ENCODE measurements around the gene GOLGA6L7. TPM values are rescaled to one million over a fixed set of nuclear protein-coding genes. Genes with fewer than 3 reads are reported as not detected.
"Not testable (repeated sequence)": the region's sequence is repeated elsewhere in the genome, so short reads cannot be mapped to it uniquely, and the experiment has no call there.

GOLGA6L7 gene
- total RNA-seq, 4 donors from 2014 or later: not detected

DNA sequence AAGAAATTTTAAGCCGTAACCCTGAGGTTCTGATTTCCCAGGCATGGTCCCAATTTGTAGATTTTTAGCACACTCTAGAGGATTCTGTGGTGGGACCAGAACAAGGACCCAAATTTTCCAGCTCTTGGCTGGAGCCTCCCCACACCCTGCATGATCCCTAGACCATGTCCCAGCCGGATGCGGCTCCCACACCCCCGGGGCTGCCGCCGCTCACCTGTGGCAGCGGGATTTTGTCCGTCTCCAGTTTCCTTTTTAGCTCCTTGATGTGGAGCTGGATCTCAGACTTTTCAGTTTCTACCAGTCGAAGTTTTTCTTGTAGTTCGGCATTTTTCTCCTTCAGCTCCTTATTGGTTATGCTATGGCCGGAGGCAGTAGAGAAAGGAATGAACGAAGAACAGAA, 4.9 kb downstream of the GOLGA6L7 start:
- H3K9me3 ChIP-seq; DNase-seq (ENCODE audit: extremely low spot score); H3K4me3 ChIP-seq; H3K27me3 ChIP-seq; H3K36me3 ChIP-seq; H3K27ac ChIP-seq (replicated peaks in 1 of 4); intact Hi-C loops (cut with DNase I); H3K4me1 ChIP-seq: not testable (repeated sequence)
- 94% methylated on average over 12 of the region's 12 CpGs for WGBS

DNA sequence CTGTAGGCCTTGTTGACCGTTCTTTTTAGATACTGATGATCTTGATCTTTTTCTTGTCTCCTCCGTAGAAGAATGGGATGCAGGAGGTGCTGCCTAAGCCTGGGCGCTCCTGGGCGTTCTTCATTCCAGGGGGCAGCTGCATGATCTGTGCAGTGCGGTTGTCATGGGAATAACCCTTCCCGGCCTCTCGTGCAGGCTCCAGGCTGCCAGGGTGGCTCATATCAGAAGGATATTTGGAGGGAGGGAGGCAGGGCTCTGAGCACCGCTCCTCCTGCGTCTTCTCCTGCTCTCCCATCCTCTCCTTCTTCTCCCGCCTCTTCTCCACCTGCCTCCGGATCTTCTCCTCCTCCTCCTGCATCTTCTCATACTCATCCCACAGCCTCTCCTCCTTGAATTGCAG, 6.2 kb downstream of the GOLGA6L7 start:
- WGBS: 87% methylated on average over 11 of the region's 11 CpGs
- H3K27ac ChIP-seq (replicated peaks in 1 of 4); intact Hi-C loops (cut with DNase I): not testable (repeated sequence)

DNA sequence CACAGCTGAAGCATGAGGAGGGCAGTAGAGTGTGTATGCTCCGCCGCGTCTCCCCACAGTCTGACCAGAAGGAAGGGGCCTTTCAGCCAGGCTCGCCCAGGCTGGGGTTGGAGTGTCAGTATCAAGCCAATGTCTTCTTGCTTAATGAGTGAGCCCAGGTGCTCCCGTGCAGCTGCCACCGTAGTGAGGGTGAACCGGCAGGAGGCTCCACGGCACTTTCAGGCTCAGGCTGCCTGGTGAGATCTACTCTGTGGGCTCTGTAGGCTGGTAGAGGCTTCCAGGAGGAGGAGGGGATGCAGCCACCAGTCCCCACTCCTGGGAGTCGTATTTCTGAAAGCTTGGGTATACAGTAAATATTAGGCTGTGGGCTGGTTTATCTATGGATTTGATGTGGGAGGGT, 8.2 kb downstream of the GOLGA6L7 start:
- intact Hi-C loops (cut with DNase I); DNase-seq (ENCODE audit: extremely low spot score); H3K9me3 ChIP-seq; H3K27me3 ChIP-seq; H3K4me3 ChIP-seq; H3K4me1 ChIP-seq; H3K36me3 ChIP-seq; H3K27ac ChIP-seq (replicated peaks in 1 of 4): not testable (repeated sequence)
- WGBS: 93% methylated on average over 5 of the region's 9 CpGs

More for the DNA sequence above, 6.2 kb downstream of the GOLGA6L7 start:
- DNase-seq (ENCODE audit: extremely low spot score); H3K9me3 ChIP-seq; H3K36me3 ChIP-seq; H3K4me3 ChIP-seq; H3K4me1 ChIP-seq; H3K27me3 ChIP-seq: not testable (repeated sequence)

DNA sequence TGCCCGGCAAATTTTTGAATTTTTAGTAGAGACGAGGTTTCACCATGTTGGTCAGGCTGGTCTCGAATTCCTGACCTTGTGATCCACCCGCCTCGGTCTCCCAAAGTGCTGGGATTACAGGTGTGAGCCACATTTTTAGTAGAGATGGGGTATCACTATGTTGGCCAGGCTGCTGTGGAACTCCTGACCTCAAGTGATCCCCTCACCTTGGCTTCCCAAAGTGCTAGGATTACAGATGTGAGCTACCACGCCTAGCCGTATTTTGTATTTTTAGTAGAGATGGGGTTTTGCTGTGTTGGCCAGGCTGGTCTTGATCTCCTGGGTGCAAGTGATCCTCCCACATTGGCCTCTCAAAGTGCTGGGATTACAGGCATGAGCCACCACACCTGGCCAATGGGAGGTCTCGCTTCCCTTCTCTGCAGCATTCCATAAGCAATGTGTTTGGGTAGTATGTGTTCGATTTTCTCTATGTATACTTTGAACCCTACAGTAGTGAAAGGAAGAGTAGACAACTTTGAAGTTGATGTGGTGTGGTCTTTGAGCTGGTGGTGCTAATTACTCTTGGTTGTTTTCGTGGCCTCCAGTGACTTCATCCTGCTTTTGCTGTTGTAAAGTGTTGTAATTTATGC, 13.4 kb downstream of the GOLGA6L7 start:
- H3K27me3 ChIP-seq; intact Hi-C loops (cut with DNase I); H3K4me3 ChIP-seq; H3K36me3 ChIP-seq; H3K27ac ChIP-seq (replicated peaks in 1 of 4); H3K9me3 ChIP-seq: not testable (repeated sequence)
- DNase-seq (ENCODE audit: extremely low spot score): peak; percentile 55
- peaks cover 0 to 12% (median 6%) of the 10 kb centered on the region in 4 donors for H3K4me1 ChIP-seq
- WGBS: 95% methylated on average over 10 of the region's 10 CpGs

DNA sequence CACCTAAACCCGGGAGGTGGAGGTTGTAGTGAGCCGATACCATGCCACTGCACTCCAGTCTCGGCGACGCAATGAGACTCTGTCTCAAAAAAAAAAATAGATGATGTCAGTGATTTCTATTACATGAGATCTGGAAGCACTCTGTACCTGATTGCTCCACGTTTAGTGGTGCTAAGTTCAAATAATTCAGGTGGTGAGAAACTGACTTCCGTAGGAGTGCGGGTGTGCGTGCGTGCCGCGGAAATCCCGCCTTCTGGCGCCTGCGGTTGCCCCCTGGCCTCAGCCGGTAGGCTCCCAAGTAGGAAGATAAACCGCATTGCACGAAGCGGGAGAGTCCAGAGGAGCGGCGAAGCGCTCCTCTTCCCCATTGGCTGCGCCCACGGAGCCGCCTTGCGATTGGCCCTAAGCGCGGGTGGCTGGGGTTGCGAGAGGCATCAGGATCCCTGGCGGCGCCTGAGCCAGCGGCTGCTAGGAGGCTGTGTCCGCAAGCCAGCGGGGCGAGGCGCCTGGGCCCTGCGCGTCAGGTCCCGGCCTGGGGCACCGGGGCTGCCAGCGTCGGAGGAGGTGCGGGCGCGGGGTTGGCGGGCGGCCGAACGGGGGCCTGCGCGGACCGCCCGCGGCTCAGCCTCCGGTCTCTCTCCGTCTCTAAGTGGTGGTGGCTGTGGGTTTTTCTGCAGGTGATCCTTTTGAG, 16.4 kb downstream of the GOLGA6L7 start:
- under 1% methylated on average over 17 of the region's 56 CpGs for WGBS
- Histone ChIP-seq H3K4me3 (peak overlapping the region; percentile 55 to 66 (median 58)), H3K4me1 (peaks cover 0 to 12% (median 6%) of the 10 kb centered on the region in 4 donors), H3K27ac (replicated peaks in 1 of 4) (peak overlapping the region; percentile 67 to 79 (median 72))
- H3K36me3 ChIP-seq; H3K9me3 ChIP-seq; H3K27me3 ChIP-seq; intact Hi-C loops (cut with DNase I); DNase-seq (ENCODE audit: extremely low spot score): not testable (repeated sequence)
- peak in 1 of 2 donors; percentile 30 for TF ChIP-seq POLR2AphosphoS5 (IDR thresholded peaks at IDR 0.05)

DNA sequence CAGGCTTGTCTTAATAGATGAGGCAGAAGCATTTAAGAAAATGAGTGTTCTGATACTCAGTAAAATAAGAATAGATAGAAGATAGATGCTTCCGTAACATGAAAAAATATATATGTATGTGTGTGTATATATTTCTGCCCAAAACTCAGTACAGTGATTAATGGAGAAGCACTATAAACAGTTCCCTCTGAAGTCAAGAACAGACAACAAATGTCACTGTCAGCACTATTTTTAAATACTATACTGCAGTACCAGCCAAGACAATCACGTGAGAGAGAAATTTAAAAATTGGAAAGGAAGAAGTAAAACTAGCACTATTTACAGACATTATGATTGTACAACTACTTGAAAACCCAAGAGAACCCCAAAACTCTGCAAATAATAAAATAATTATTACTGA, 27.0 kb downstream of the GOLGA6L7 start:
- intact Hi-C loops (cut with DNase I); DNase-seq (ENCODE audit: extremely low spot score); H3K27me3 ChIP-seq; H3K4me3 ChIP-seq; H3K36me3 ChIP-seq; H3K9me3 ChIP-seq; H3K4me1 ChIP-seq; H3K27ac ChIP-seq (replicated peaks in 1 of 4): not testable (repeated sequence)
- WGBS: 23% methylated on average over 2 of the region's 2 CpGs

DNA sequence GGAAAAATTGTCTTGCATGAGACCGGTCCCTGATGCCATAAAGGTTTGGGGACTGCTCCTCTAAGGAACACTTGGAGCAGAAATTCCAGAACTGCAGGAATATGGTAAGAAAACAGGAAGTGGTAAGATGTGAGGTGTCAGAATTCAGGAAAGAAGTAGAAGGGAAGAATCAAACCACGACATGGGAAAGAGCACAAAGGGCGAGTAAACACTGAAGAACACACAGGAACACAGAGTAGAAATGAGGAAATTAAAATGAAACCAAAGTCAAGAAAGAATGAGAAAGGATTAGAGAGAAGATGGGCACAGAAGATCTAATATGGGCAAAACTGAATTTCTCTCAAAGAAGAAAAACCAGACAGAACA, 28.5 kb downstream of the GOLGA6L7 start:
- H3K27ac ChIP-seq (replicated peaks in 1 of 4); H3K27me3 ChIP-seq; H3K4me3 ChIP-seq; DNase-seq (ENCODE audit: extremely low spot score); H3K4me1 ChIP-seq; intact Hi-C loops (cut with DNase I); H3K9me3 ChIP-seq; H3K36me3 ChIP-seq: not testable (repeated sequence)
- 86% methylated on average over 1 of the region's 3 CpGs for WGBS

DNA sequence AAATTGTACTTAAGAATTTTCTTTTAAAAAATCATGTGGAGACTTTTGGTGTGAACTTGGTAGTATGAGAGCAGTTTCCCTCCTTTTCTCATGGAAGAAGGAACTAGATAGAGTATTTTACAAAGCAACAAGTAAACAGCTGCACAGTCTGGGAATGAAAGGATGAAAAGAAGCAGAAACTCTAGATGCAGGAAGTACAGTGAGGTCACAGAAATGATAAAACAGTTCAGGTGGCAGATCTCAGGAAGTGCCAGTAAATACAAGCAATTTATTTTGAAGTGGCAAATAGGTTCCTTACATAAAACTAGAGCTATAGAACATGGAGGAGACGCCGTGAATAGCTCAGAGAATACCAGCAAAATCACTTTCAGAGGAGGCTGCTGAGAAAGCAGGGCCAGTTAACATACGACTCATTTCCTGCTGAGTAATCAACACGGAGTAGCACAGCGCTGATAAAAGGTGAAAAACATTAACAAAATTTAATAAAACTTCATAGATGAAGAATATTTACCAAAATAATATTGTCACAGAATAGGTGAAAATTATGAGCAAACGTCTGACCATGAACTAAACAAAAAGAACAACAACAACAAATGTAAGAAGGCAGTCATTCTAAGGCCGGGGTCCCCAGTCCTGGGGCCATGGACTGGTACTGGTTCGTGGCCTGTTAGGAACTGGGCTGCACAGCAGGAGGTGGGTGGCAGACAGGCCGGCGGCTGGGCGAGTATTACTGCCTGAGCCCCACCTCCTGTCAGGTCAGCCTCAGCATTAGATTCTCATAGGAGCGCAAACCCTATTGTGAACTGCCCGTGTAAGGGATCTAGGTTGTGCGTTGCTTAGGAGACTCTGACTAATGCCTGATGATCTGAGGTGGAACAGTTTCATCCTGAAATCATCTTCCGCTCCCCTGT, 29.2 kb downstream of the GOLGA6L7 start:
- H3K27me3 ChIP-seq; H3K4me1 ChIP-seq; intact Hi-C loops (cut with DNase I); H3K36me3 ChIP-seq; H3K9me3 ChIP-seq; H3K27ac ChIP-seq (replicated peaks in 1 of 4); DNase-seq (ENCODE audit: extremely low spot score); H3K4me3 ChIP-seq: not testable (repeated sequence)
- 66% methylated on average over 6 of the region's 15 CpGs for WGBS

DNA sequence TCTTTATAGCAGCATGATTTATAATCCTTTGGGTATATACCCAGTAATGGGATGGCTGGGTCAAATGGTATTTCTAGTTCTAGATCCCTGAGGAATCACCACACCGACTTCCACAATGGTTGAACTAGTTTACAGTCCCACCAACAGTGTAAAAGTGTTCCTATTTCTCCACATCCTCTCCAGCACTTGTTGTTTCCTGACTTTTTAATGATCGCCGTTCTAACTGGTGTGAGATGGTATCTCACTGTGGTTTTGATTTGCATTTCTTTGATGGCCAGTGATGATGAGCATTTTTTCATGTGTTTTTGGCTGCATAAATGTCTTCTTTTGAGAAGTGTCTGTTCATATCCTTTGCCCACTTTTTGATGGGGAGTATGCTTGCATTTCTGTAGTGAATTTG, 30.3 kb downstream of the GOLGA6L7 start:
- H3K36me3 ChIP-seq; DNase-seq (ENCODE audit: extremely low spot score); H3K27me3 ChIP-seq; H3K27ac ChIP-seq (replicated peaks in 1 of 4); intact Hi-C loops (cut with DNase I); H3K4me3 ChIP-seq; H3K4me1 ChIP-seq; H3K9me3 ChIP-seq: not testable (repeated sequence)
- WGBS: 93% methylated on average over 2 of the region's 3 CpGs

DNA sequence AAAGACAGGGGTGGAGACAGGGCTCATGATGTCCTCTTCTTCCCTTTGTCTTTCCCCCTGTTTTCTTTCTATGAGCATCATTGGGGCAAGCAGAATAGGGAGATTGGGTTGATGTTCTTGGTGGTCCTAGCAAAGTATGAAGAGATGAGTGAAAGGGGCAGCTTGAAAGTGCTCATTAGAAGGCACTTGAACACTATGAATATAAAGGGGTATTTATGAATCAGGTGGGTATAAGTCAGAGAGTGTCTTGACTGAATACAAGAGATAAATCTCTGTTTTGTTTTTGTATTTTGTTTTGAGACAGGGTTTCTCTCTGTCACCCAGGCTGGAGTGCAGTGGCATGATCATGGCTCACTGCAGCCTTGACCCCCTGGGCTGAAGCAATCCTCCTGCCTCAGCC, 34.4 kb downstream of the GOLGA6L7 start:
- H3K36me3 ChIP-seq; H3K27ac ChIP-seq (replicated peaks in 1 of 4); DNase-seq (ENCODE audit: extremely low spot score); H3K4me1 ChIP-seq; H3K9me3 ChIP-seq; H3K4me3 ChIP-seq; H3K27me3 ChIP-seq; intact Hi-C loops (cut with DNase I): not testable (repeated sequence)

DNA sequence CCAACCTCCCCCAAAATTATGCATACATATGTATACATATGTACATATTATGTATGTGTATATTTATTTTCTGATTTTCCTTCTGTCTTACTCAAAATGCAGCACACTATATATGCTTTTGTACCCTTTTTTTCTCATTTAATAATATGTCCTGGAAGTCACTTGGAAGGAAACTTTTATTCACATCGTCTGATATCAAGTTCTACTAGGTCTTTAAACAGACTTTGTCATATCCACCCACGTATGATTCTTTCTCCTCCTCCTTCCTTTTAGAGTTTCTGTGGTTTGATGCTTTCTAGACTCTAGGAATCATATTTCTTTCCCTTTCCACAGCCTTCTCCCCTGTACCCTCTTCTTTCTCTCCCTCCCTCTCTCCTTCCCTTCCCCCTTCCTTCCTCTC, 35.1 kb downstream of the GOLGA6L7 start:
- WGBS: 29% methylated on average over 1 of the region's 2 CpGs
- H3K4me1 ChIP-seq; intact Hi-C loops (cut with DNase I); H3K36me3 ChIP-seq; H3K27me3 ChIP-seq; H3K9me3 ChIP-seq; H3K4me3 ChIP-seq; H3K27ac ChIP-seq (replicated peaks in 1 of 4); DNase-seq (ENCODE audit: extremely low spot score): not testable (repeated sequence)

DNA sequence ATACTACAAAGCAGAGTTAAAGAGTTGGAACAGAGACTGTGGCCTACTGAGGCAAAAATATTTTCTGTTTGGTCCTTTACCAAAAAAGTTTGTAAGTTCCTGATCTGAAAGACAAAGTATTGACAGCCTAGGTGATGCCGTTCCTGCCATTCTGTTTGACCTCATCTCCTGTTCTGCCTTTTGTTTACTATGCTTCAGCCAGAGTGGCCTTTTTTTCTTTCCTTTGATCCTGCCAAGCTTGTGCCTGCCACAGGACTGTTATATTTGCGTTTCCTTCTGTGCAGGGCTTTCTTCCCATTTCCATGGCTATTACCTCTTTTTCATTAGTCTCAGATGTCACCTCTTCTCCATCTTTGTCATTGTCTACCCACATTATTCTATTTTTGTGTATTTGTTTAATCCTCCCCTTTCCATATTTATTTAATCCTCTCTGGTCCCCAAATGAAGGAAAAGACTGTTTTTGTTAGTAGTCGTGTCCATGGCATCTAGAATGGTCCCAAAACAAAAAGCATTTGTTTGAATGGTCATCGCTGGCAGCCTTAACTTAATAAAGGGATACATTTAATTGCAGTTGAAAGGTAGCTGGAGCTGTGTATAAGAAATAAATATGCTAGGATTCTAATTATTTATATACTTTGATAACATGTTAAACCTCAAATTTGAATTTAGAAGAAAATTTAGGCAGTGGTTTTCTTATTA, 36.4 kb downstream of the GOLGA6L7 start:
- H3K4me3 ChIP-seq; DNase-seq (ENCODE audit: extremely low spot score); H3K27me3 ChIP-seq; H3K4me1 ChIP-seq; intact Hi-C loops (cut with DNase I); H3K27ac ChIP-seq (replicated peaks in 1 of 4); H3K9me3 ChIP-seq; H3K36me3 ChIP-seq: not testable (repeated sequence)
- WGBS: 72% methylated on average over 4 of the region's 4 CpGs

Measured in esophagus muscularis mucosa (tissue), 4 donors.